Renal pelvis (tissue), 4 donors: ENCODE results near the gene GMEB2. TPM values are rescaled to one million over a fixed set of nuclear protein-coding genes. Genes with fewer than 3 reads are reported as not detected.
"Not testable (repeated sequence)": the region's sequence is repeated elsewhere in the genome, so short reads cannot be mapped to it uniquely, and the experiment has no call there.

Experiments
- DNase-seq: peaks from one replicate; pipeline ENCODE4 v3.0.0-alpha.2; 2013
- polyA plus RNA-seq, 3 donors: library from polyadenylated mRNA; unstranded; fragments of 120-200 nt; gene quantifications; one replicate each; pipeline ENCODE4 v1.2.1, GENCODE V29; 2013; ENCODE audit not compliant: insufficient read length in 3 of 3

Gene GMEB2
- polyA plus RNA-seq, 3 donors = 12.4 to 14.2 (median 12.8) TPM

- no peak for DNase-seq
These were observed 8.5 kb downstream of the GMEB2 start for GRCh38 chr20:63618291-63618980.

- DNase-seq = no peak
These were observed 9.0 kb downstream of the GMEB2 start for GRCh38 chr20:63617876-63618265.

GRCh38 chr20:63617092-63617875 is 9.6 kb downstream of the GMEB2 start:
- no peak for DNase-seq

GRCh38 chr20:63613863-63614594 is 12.9 kb downstream of the GMEB2 start:
- DNase-seq = not testable (repeated sequence)

GRCh38 chr20:63612276-63612931 is 14.5 kb downstream of the GMEB2 start:
- no peak for DNase-seq

- no peak for DNase-seq
These were observed 15.3 kb downstream of the GMEB2 start for GRCh38 chr20:63611646-63612045.

GRCh38 chr20:63610581-63611435 is 16.1 kb downstream of the GMEB2 start:
- DNase-seq = no peak

- no peak for DNase-seq
These were observed 20.2 kb downstream of the GMEB2 start for GRCh38 chr20:63606686-63607085.

GRCh38 chr20:63602321-63602720 is 24.6 kb downstream of the GMEB2 start:
- DNase-seq = no peak

- not testable (repeated sequence) for DNase-seq
These were observed 25.2 kb downstream of the GMEB2 start for GRCh38 chr20:63601679-63602078.

- no peak for DNase-seq
These were observed 27.4 kb downstream of the GMEB2 start for GRCh38 chr20:63599396-63600050.

GRCh38 chr20:63598479-63599395 is 28.2 kb downstream of the GMEB2 start:
- DNase-seq = no peak

GRCh38 chr20:63597651-63598478 is 29.0 kb downstream of the GMEB2 start:
- no peak for DNase-seq

- DNase-seq = no peak
These were observed 30.5 kb downstream of the GMEB2 start for GRCh38 chr20:63596423-63596822.

GRCh38 chr20:63595416-63596127 is 31.3 kb downstream of the GMEB2 start:
- no peak for DNase-seq

GRCh38 chr20:63594043-63594561 is 32.8 kb downstream of the GMEB2 start:
- no peak for DNase-seq

- DNase-seq = no peak
These were observed 34.2 kb downstream of the GMEB2 start for GRCh38 chr20:63592661-63593060.
